Calu3 (cell line): ENCODE results near the gene RNF214. TPM values are rescaled to one million over a fixed set of nuclear protein-coding genes. Genes with fewer than 3 reads are reported as not detected.
"Not testable (repeated sequence)": the region's sequence is repeated elsewhere in the genome, so short reads cannot be mapped to it uniquely, and the experiment has no call there.

Source experiments
- Bru-seq: library from RNA; stranded (reverse); fragments of 400-500 nt; gene quantifications from one replicate; lab custom pipeline; 2021; lab: Mats Ljungman, UMichigan
- BruChase-seq, 2 experiments: library from RNA; stranded (reverse); fragments of 400-500 nt; gene quantifications; one replicate each; lab custom pipeline; 2021; lab: Mats Ljungman, UMichigan
- BruUV-seq: library from RNA; stranded (reverse); fragments of 400-500 nt; replicated peaks from 2 replicates; lab custom pipeline; 2021; lab: Mats Ljungman, UMichigan
- CTCF ChIA-PET: fragments of 300-600 bp; sonication (Branson Sonifier 250); formaldehyde crosslinking; loops from one replicate; lab custom pipeline; 2022; ENCODE audit warnings: antibody characterized with exemption; lab: Charles Lee
- DNase-seq: peaks from one replicate; pipeline ENCODE4 v3.0.0; 2022
- H3K27ac Mint-ChIP-seq: one replicate; pipeline ENCODE4 v1.8.0; 2022; ENCODE audit warnings: mixed read lengths; ENCODE audit not compliant: unreplicated experiment
- H3K27me3 Mint-ChIP-seq: one replicate; pipeline ENCODE4 v1.8.0; 2022; ENCODE audit warnings: mixed read lengths; ENCODE audit not compliant: unreplicated experiment
- H3K36me3 Mint-ChIP-seq: one replicate; pipeline ENCODE4 v1.8.0; 2022; ENCODE audit warnings: mild to moderate bottlenecking, moderate library complexity, mixed read lengths; ENCODE audit not compliant: insufficient read depth, unreplicated experiment
- H3K4me1 Mint-ChIP-seq: one replicate; pipeline ENCODE4 v1.8.0; 2022; ENCODE audit warnings: mild to moderate bottlenecking, low read depth, mixed read lengths; ENCODE audit not compliant: unreplicated experiment
- H3K4me3 Mint-ChIP-seq: one replicate; pipeline ENCODE4 v1.8.0; 2022; ENCODE audit warnings: mild to moderate bottlenecking, low read depth, moderate library complexity, mixed read lengths; ENCODE audit not compliant: unreplicated experiment
- H3K9me3 Mint-ChIP-seq: one replicate; pipeline ENCODE4 v1.8.0; 2022; ENCODE audit warnings: low read depth, mixed read lengths; ENCODE audit not compliant: unreplicated experiment
- CTCF ChIP-seq: fragments of 200-600 bp; IDR thresholded peaks from one replicate; pipeline ENCODE4 v1.8.0; 2022; ENCODE audit warnings: antibody characterized with exemption; ENCODE audit not compliant: unreplicated experiment
- intact Hi-C: fragments of 100-400 bp; cut with micrococcal nuclease; formaldehyde crosslinking; loops from one replicate; pipeline ENCODE4 v1.10.0; 2022; ENCODE audit not compliant: unreplicated experiment
- long read RNA-seq: library from polyadenylated mRNA; stranded (forward); transcript quantifications from one replicate; pipeline ENCODE4 v2.0.0, GENCODE V29; 2022
- total RNA-seq: library from RNA; stranded (reverse); gene quantifications from 2 replicates; pipeline ENCODE4 v1.2.3, GENCODE V29; 2022

The RNF214 gene
- total RNA-seq, result 19.2 and 20.0 TPM in 2 replicates
- Bru-seq, nascent RNA, result percentile 66 among the genes with signal in this experiment
- percentile 71 among the genes with signal in this experiment for BruChase-seq, experiment 1, labeled RNA remaining after a 6-hour chase
- percentile 68 among the genes with signal in this experiment for BruChase-seq, experiment 2, labeled RNA remaining after a 2-hour chase
- long read RNA-seq, partial matches to known transcripts, result 2 of 5 reads
- long read RNA-seq, other reads (novel, unspliced or antisense), result 2 of 5 reads

GRCh38 chr11:117232092-117232878, at the start of gene RNF214:
Gene RNF214 (plus strand): TSS chr11:117232671. CDS start chr11:117234273, 1,602 bp downstream.
- H3K27me3 Mint-ChIP-seq, result no peaks in the 10 kb centered on the region
- peak within 1 kb of the TSS; percentile 100 for H3K4me3 Mint-ChIP-seq
- DNase-seq, result peak; percentile 72
- intact Hi-C loops, result loop anchor here (5.0 kb wide), 1 partner anchor 85 kb away; the partner anchor contains the start of gene BACE1
- H3K9me3 Mint-ChIP-seq, result no peaks in the 10 kb centered on the region
- H3K4me1 Mint-ChIP-seq, result peaks cover 14% of the 10 kb centered on the region
- BruUV-seq, result no TSS peak
- peak; percentile 83 for TF ChIP-seq CTCF
- peaks cover 30% of the 10 kb centered on the region for H3K36me3 Mint-ChIP-seq
- H3K27ac Mint-ChIP-seq, result peak within 1 kb of the TSS; percentile 91
- CTCF ChIA-PET, result no interaction called here

- H3K36me3 Mint-ChIP-seq, result peaks cover 16% of the 10 kb centered on the region
- H3K27me3 Mint-ChIP-seq, H3K9me3 Mint-ChIP-seq, H3K27ac Mint-ChIP-seq, DNase-seq, CTCF ChIA-PET, BruUV-seq, H3K4me1 Mint-ChIP-seq, H3K4me3 Mint-ChIP-seq, intact Hi-C loops: not testable (repeated sequence)
Observed at GRCh38 chr11:117183178-117183577, 49.3 kb upstream of the RNF214 start.

DNA sequence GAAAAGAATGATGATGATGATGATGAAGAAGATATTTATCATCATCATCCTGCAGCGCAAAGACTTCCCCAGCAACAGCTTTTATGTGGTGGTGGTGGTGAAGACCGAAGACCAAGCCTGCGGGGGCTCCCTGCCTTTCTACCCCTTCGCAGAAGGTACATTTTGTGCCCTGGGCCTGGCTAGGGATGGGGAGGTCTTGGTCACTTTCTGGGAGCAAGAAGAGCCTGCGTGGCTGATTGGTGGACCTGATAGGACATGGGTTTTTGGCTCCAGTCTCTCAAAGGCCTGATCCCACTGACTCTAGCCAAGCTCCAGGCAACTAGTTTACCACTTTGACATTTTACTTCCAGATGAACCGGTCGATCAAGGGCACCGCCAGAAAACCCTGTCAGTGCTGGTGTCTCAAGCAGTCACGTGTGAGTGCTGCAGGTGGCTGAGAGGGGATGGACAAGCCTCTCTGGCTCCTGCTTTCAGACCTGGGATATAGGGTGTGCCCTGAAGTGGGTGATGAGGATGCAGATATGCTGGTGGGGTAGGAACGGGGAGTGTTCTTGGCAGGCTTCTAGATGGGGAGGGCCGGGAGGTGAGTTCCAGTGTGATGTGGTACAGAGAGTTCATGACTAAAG, 48.6 kb upstream of the RNF214 start:
- Mint-ChIP-seq H3K9me3 (no peaks in the 10 kb centered on the region), H3K36me3 (peaks cover 9% of the 10 kb centered on the region), H3K27ac (no peak overlapping the region), H3K4me3 (no peak overlapping the region), H3K27me3 (no peaks in the 10 kb centered on the region), H3K4me1 (no peaks in the 10 kb centered on the region)
- no TSS peak for BruUV-seq
- intact Hi-C loops, result no loop called here
- DNase-seq, result no peak
- CTCF ChIA-PET, result no interaction called here
- no peak for TF ChIP-seq CTCF

DNA sequence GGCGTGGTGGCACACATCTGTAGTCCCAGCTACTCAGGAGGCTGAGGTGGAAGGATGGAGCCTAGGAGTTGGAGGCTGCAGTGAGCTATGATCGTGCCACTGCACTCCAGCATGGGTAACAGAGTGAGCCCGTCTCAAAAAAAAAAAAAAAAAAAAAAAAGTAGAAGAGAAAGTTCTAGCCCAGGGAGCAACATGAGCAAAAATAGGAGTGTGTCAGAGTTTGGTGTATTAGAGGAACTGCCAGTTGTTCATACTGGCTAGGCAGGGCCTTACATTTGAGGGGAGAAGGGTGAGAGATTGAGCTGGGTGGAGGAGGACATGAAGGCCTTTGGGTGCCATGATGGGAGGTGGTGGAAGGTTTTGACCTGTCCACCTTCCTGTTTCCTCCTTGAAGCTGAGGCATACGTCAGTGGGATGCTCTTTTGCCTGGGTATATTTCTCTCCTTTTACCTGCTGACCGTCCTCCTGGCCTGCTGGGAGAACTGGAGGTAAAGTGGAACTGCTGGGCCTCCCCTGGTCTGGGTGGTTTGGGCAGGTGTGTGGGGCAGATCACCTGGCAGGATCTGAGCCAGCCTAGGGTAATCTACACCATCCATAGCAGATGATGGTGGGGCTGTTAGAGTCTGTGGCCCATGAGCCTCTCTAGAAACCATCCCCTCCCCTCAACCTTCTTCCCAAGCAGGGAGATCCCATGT, 46.6 kb upstream of the RNF214 start:
- H3K9me3 Mint-ChIP-seq, result no peaks in the 10 kb centered on the region
- no TSS peak for BruUV-seq
- no peak overlapping the region for H3K27ac Mint-ChIP-seq
- CTCF ChIA-PET, result no interaction called here
- H3K36me3 Mint-ChIP-seq, result no peaks in the 10 kb centered on the region
- intact Hi-C loops, result no loop called here
- no peaks in the 10 kb centered on the region for H3K4me1 Mint-ChIP-seq
- H3K4me3 Mint-ChIP-seq, result no peak overlapping the region
- TF ChIP-seq CTCF, result no peak
- DNase-seq, result no peak
- H3K27me3 Mint-ChIP-seq, result no peaks in the 10 kb centered on the region
